CD8-positive, alpha-beta memory T cell (primary cell): ENCODE measurements around the gene ANKRD55. TPM values are rescaled to one million over a fixed set of nuclear protein-coding genes. Genes with fewer than 3 reads are reported as not detected.
"Not testable (repeated sequence)": the region's sequence is repeated elsewhere in the genome, so short reads cannot be mapped to it uniquely, and the experiment has no call there.

Source experiments
- CTCF ChIA-PET: fragments of 350-600 bp; sonication (Branson Sonifier 250); formaldehyde crosslinking; loops from one replicate; lab custom pipeline; 2021; ENCODE audit warnings: antibody characterized with exemption; lab: Charles Lee
- POLR2A ChIA-PET: fragments of 350-600 bp; sonication (Branson Sonifier 250); formaldehyde crosslinking; loops from one replicate; lab custom pipeline; 2021; ENCODE audit warnings: antibody characterized with exemption; lab: Charles Lee
- DNase-seq, 5 donors: peaks; one replicate each; pipeline versions ENCODE4 v3.0.0 to v3.0.0-alpha.2; 2020 to 2022; ENCODE audit warnings: mixed read lengths in 1 of 5
- H3K27ac ChIP-seq: one replicate; pipeline ENCODE4 v1.7.0; 2013; ENCODE audit warnings: low read depth, mild to moderate bottlenecking, low read length, moderate library complexity
- H3K27me3 ChIP-seq: 2 replicates; pipeline ENCODE4 v1.7.0; 2013; ENCODE audit warnings: low read length, mild to moderate bottlenecking; ENCODE audit not compliant: insufficient read depth, poor library complexity, severe bottlenecking
- H3K36me3 ChIP-seq: 2 replicates; pipeline ENCODE4 v1.7.0; 2013; ENCODE audit warnings: mild to moderate bottlenecking, low read length, moderate library complexity; ENCODE audit not compliant: insufficient read depth
- H3K4me1 ChIP-seq: 2 replicates; pipeline ENCODE4 v1.7.0; 2013; ENCODE audit warnings: mild to moderate bottlenecking, low read length, moderate library complexity; ENCODE audit not compliant: insufficient read depth
- H3K4me3 ChIP-seq: 2 replicates; pipeline ENCODE4 v1.7.0; 2013; ENCODE audit warnings: mild to moderate bottlenecking, low read length
- H3K9me3 ChIP-seq: 2 replicates; pipeline ENCODE4 v1.7.0; 2013; ENCODE audit warnings: mild to moderate bottlenecking, low read length
- H3K27ac Mint-ChIP-seq, 8 donors: one replicate each; pipeline ENCODE4 v1.8.0; 2020 to 2021; ENCODE audit warnings: mixed read lengths in 8 of 8, mild to moderate bottlenecking in 6 of 8, inconsistent platforms in 3 of 8, moderate library complexity in 3 of 8
- H3K27me3 Mint-ChIP-seq, 2 donors: one replicate each; pipeline ENCODE4 v1.8.0; 2020 to 2021; ENCODE audit warnings: mixed read lengths in 2 of 2, mild to moderate bottlenecking in 1 of 2, moderate library complexity in 1 of 2
- H3K36me3 Mint-ChIP-seq, 3 donors: one replicate each; pipeline ENCODE4 v1.8.0; 2020 to 2021; ENCODE audit warnings: mixed read lengths in 3 of 3, inconsistent platforms in 1 of 3, mild to moderate bottlenecking in 1 of 3
- H3K4me1 Mint-ChIP-seq, 3 donors: one replicate each; pipeline ENCODE4 v1.8.0; 2020 to 2021; ENCODE audit warnings: mixed read lengths in 3 of 3, inconsistent platforms in 1 of 3, mild to moderate bottlenecking in 1 of 3
- H3K4me3 Mint-ChIP-seq, 7 donors: one replicate each; pipeline ENCODE4 v1.8.0; 2020 to 2021; ENCODE audit warnings: mixed read lengths in 7 of 7, mild to moderate bottlenecking in 6 of 7, moderate library complexity in 4 of 7, inconsistent platforms in 2 of 7
- H3K9me3 Mint-ChIP-seq, 5 donors: one replicate each; pipeline ENCODE4 v1.8.0; 2020 to 2022; ENCODE audit warnings: mixed read lengths in 5 of 5, mild to moderate bottlenecking in 3 of 5, moderate library complexity in 2 of 5, inconsistent platforms in 1 of 5
- polyA plus RNA-seq: library from polyadenylated mRNA; unstranded; fragments of 300-500 nt; fragmentation: Illumina TruSeq; gene quantifications from one replicate; pipeline ENCODE4 v1.2.3, GENCODE V29; 2021
- total RNA-seq, 2 experiments: library from RNA; stranded (reverse); gene quantifications; one replicate each; pipeline ENCODE4 v1.2.3, GENCODE V29; 2021

Gene ANKRD55
- total and polyA plus RNA-seq, 3 experiments from 2014 or later = not detected

DNA sequence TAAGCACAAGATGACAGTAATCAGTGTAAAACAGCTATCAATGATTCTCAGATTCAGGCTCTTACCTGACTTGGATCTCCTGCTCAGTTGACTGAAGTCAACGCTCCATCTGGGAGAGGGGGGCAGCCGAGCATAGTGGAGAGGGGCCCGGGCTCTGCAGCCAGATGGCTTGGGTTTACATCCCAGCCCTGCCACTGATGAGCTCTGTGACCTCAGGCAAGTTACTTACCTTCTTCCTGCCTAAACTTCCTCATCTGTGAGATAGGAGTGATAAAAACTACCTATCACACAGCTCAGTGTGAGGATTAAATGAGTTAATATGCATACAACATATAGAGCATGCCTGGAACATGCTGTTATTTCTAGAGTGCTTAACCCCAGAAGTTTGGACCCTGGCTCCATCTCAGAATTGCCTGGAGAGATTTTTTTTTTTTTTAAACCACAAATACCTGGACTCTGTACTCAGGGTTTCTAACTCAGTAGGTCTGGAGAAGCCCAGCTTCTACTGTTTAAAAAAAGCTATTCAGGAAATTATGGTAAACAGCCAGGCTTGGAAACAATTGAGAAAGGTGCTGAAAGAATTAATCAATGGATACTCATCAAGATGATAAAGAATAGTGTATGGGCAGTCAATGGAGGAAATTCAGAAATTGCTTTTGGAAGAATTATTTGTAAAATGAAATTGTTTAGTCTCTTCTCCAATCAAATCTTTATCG is 72.2 kb downstream of the ANKRD55 start:
- no peaks in the 10 kb centered on the region for H3K36me3 Mint-ChIP-seq
- H3K36me3 ChIP-seq = no peaks in the 10 kb centered on the region
- H3K9me3 Mint-ChIP-seq = no peaks in the 10 kb centered on the region
- no peak overlapping the region for H3K27ac Mint-ChIP-seq
- POLR2A ChIA-PET = no interaction called here
- no peak for DNase-seq
- no peak overlapping the region for H3K27ac ChIP-seq
- no peaks in the 10 kb centered on the region for H3K9me3 ChIP-seq
- CTCF ChIA-PET = no interaction called here
- no peak overlapping the region for H3K4me3 Mint-ChIP-seq
- H3K4me1 Mint-ChIP-seq = peaks cover 19 to 37% (median 33%) of the 10 kb centered on the region in 3 donors
- peaks cover 27% of the 10 kb centered on the region for H3K4me1 ChIP-seq
- H3K27me3 ChIP-seq = no peaks in the 10 kb centered on the region
- peaks cover 0 to 5% of the 10 kb centered on the region in 2 donors for H3K27me3 Mint-ChIP-seq
- H3K4me3 ChIP-seq = no peak overlapping the region

DNA sequence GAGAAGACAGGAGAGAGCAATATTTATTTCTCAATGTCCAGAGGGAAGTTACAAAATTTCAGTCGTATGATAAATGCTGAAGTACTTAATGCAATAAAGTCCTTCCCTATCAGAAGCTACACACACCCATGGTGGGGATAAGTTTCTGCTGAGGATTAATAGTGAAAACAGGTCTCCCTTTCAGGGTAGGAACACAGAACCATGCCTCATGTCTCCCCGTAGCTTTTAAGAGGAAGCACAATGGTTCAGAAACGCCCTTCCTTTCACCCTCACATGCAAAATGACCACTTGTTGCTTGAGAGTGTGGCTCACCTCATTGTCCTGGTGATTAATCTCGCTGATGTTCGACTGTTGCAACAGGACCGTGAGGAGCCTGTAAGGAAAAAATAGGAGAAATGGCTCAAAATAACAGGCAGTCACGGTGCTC is 73.6 kb downstream of the ANKRD55 start:
- DNase-seq = no peak
- Histone ChIP-seq H3K36me3 (no peaks in the 10 kb centered on the region), H3K27ac (no peak overlapping the region), H3K4me1 (peaks cover 40% of the 10 kb centered on the region), H3K27me3 (no peaks in the 10 kb centered on the region), H3K9me3 (no peaks in the 10 kb centered on the region), H3K4me3 (peak overlapping the region; percentile 46)
- ChIA-PET CTCF (no interaction called here), POLR2A (no interaction called here)
- Mint-ChIP-seq H3K9me3 (no peaks in the 10 kb centered on the region), H3K4me1 (peaks cover 25 to 50% (median 44%) of the 10 kb centered on the region in 3 donors), H3K27ac (no peak overlapping the region), H3K36me3 (no peaks in the 10 kb centered on the region), H3K27me3 (peaks cover 0 to 5% of the 10 kb centered on the region in 2 donors), H3K4me3 (no peak overlapping the region)

DNA sequence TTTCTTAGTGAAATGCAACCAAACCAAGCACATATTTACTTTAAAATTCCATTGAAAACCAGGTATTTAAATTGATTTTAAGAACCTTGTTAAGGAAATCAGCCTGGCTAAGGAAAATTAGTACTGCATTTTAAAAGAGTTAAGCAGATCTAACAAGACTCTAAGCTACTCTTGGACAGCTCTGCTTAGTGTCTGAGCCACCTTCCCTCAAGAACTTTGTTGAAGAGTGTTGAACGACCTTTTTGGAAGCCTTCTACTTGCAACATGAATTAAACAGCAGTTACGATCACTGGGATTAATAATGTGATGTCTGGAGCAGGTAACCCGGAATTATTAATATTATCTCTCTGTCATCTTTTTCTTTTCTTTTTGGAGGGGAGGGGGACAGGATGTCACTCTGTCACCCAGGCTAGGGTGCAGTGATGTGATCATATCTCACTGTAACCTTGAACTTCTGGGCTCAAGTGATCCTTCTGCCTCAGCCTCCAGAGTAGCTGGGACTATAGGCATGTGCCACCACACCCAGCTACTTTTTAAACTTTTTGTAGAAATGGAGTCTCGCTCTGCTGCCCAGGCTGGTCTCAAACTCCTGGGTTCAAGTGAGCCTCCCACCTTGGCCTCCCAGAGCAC is 74.7 kb downstream of the ANKRD55 start:
- Histone ChIP-seq H3K9me3 (no peaks in the 10 kb centered on the region), H3K27me3 (no peaks in the 10 kb centered on the region), H3K27ac (no peak overlapping the region), H3K4me3 (no peak overlapping the region), H3K36me3 (no peaks in the 10 kb centered on the region), H3K4me1 (peaks cover 48% of the 10 kb centered on the region)
- Mint-ChIP-seq H3K9me3 (no peaks in the 10 kb centered on the region), H3K36me3 (no peaks in the 10 kb centered on the region), H3K4me3 (no peak overlapping the region), H3K27me3 (no peaks in the 10 kb centered on the region), H3K4me1 (peaks cover 28 to 57% (median 51%) of the 10 kb centered on the region in 3 donors), H3K27ac (peak overlapping the region in 2 of 8 donors; percentile 51 to 68)
- DNase-seq = no peak
- ChIA-PET POLR2A (no interaction called here), CTCF (no interaction called here)

- H3K36me3 ChIP-seq, DNase-seq, H3K4me3 Mint-ChIP-seq, H3K9me3 Mint-ChIP-seq, H3K4me3 ChIP-seq, H3K27ac ChIP-seq, POLR2A ChIA-PET, CTCF ChIA-PET, H3K27me3 Mint-ChIP-seq, H3K27me3 ChIP-seq, H3K36me3 Mint-ChIP-seq, H3K9me3 ChIP-seq: not testable (repeated sequence)
- Mint-ChIP-seq H3K4me1 (peaks cover 37 to 70% (median 64%) of the 10 kb centered on the region in 3 donors), H3K27ac (peak overlapping the region in 5 of 8 donors; percentile 52 to 87 (median 67))
- peaks cover 59% of the 10 kb centered on the region for H3K4me1 ChIP-seq
Measured at GRCh38 chr5:56157191-56157621, 75.9 kb downstream of the ANKRD55 start.

- H3K4me3 ChIP-seq = peak overlapping the region; percentile 13
- H3K27me3 ChIP-seq, H3K36me3 ChIP-seq, H3K9me3 ChIP-seq, CTCF ChIA-PET, H3K27me3 Mint-ChIP-seq, H3K27ac ChIP-seq, H3K9me3 Mint-ChIP-seq, H3K36me3 Mint-ChIP-seq, POLR2A ChIA-PET: not testable (repeated sequence)
- Mint-ChIP-seq H3K4me1 (peaks cover 38 to 69% (median 68%) of the 10 kb centered on the region in 3 donors), H3K27ac (peak overlapping the region; percentile 30 to 89 (median 67)), H3K4me3 (peak overlapping the region in 2 of 7 donors; percentile 9 to 59)
- peaks cover 61% of the 10 kb centered on the region for H3K4me1 ChIP-seq
- DNase-seq = peak in 2 of 5 donors; percentile 3 to 17
Measured at GRCh38 chr5:56156585-56157190, 76.4 kb downstream of the ANKRD55 start.

GRCh38 chr5:56155992-56156584 is 77.0 kb downstream of the ANKRD55 start:
- Mint-ChIP-seq H3K4me3 (peak overlapping the region in 2 of 7 donors; percentile 9 to 59), H3K4me1 (peaks cover 36 to 63% (median 62%) of the 10 kb centered on the region in 3 donors)
- H3K4me1 ChIP-seq = peaks cover 56% of the 10 kb centered on the region

GRCh38 chr5:56154732-56155484 is 78.2 kb downstream of the ANKRD55 start:
- peaks cover 52% of the 10 kb centered on the region for H3K4me1 ChIP-seq
- Mint-ChIP-seq H3K4me1 (peaks cover 36 to 57% (median 55%) of the 10 kb centered on the region in 3 donors), H3K36me3 (no peaks in the 10 kb centered on the region), H3K27ac (peak overlapping the region in 4 of 8 donors; percentile 29 to 91 (median 69)), H3K9me3 (no peaks in the 10 kb centered on the region), H3K4me3 (peak overlapping the region in 1 of 7 donors; percentile 15), H3K27me3 (no peaks in the 10 kb centered on the region)
- H3K9me3 ChIP-seq = no peaks in the 10 kb centered on the region
- ChIA-PET CTCF (no interaction called here), POLR2A (no interaction called here)
- H3K27me3 ChIP-seq = no peaks in the 10 kb centered on the region
- no peak overlapping the region for H3K27ac ChIP-seq
- H3K36me3 ChIP-seq = no peaks in the 10 kb centered on the region
- H3K4me3 ChIP-seq = no peak overlapping the region
- DNase-seq = peak in 1 of 5 donors; percentile 36

More at GRCh38 chr5:56155992-56156584, 77.0 kb downstream of the ANKRD55 start:
- Histone ChIP-seq H3K4me3 (no peak overlapping the region), H3K27ac (no peak overlapping the region), H3K27me3 (no peaks in the 10 kb centered on the region), H3K36me3 (no peaks in the 10 kb centered on the region), H3K9me3 (no peaks in the 10 kb centered on the region)
- no peak for DNase-seq
- Mint-ChIP-seq H3K27ac (peak overlapping the region in 7 of 8 donors; percentile 30 to 87 (median 67)), H3K9me3 (no peaks in the 10 kb centered on the region), H3K36me3 (no peaks in the 10 kb centered on the region), H3K27me3 (no peaks in the 10 kb centered on the region)
- POLR2A ChIA-PET = no interaction called here
- CTCF ChIA-PET = no interaction called here
